GM12878 (cell line): ENCODE results near the gene PPP4R3B.

ENCODE experiments used
- JUND ChIP-seq: IDR thresholded peaks from 2 replicates; pipeline ENCODE4 v1.6.1; 2012; ENCODE audit warnings: low read depth, mild to moderate bottlenecking, low read length, improper control_type of control experiment, moderate library complexity
- POLR2A ChIP-seq: IDR thresholded peaks from 2 replicates; pipeline ENCODE4 v1.6.1; 2011; ENCODE audit warnings: low read depth, mild to moderate bottlenecking, low read length
- POLR2AphosphoS5 ChIP-seq: IDR thresholded peaks from 2 replicates; pipeline ENCODE4 v1.6.1; 2011; ENCODE audit warnings: mild to moderate bottlenecking, low read length, inconsistent platforms
- RAD21 ChIP-seq: IDR thresholded peaks from 2 replicates; pipeline ENCODE4 v1.6.1; 2011; ENCODE audit warnings: mild to moderate bottlenecking, low read depth, low read length, moderate library complexity; ENCODE audit not compliant: insufficient read depth
- SMAD1 ChIP-seq: fragments of 450-650 bp; IDR thresholded peaks from 2 replicates; pipeline ENCODE4 v1.6.1; 2018; ENCODE audit warnings: mild to moderate bottlenecking, low read depth; ENCODE audit not compliant: partially characterized antibody
- TF ChIP-seq, protein P1 (sequence below): IDR thresholded peaks from 2 replicates; pipeline ENCODE4 v1.6.1; 2011; ENCODE audit warnings: low read depth, low read length, improper control_type of control experiment, borderline replicate concordance
- TF ChIP-seq, protein P2 (sequence below): IDR thresholded peaks from 2 replicates; pipeline ENCODE4 v1.6.1; 2011; ENCODE audit warnings: low read depth, mild to moderate bottlenecking, low read length, moderate library complexity, borderline replicate concordance; ENCODE audit errors: extremely low read depth
- TF ChIP-seq, protein P3 (sequence below): IDR thresholded peaks from 2 replicates; pipeline ENCODE4 v1.6.1; 2012; ENCODE audit warnings: mild to moderate bottlenecking, low read depth, low read length
- TF ChIP-seq, protein P4 (sequence below), 3 experiments: IDR thresholded peaks in 2 of 3; conservative IDR thresholded peaks in 1 of 3; 2 replicates each; pipeline ENCODE4 v1.5.1; 2011; ENCODE audit warnings: low read depth in 3 of 3, low read length in 3 of 3, mild to moderate bottlenecking in 3 of 3, control low read depth in 2 of 3, moderate library complexity in 2 of 3, inconsistent platforms in 1 of 3, mixed read lengths in 1 of 3; ENCODE audit not compliant: control insufficient read depth in 2 of 3, insufficient read depth in 1 of 3; ENCODE audit errors: extremely low read depth in 1 of 3

DNA sequence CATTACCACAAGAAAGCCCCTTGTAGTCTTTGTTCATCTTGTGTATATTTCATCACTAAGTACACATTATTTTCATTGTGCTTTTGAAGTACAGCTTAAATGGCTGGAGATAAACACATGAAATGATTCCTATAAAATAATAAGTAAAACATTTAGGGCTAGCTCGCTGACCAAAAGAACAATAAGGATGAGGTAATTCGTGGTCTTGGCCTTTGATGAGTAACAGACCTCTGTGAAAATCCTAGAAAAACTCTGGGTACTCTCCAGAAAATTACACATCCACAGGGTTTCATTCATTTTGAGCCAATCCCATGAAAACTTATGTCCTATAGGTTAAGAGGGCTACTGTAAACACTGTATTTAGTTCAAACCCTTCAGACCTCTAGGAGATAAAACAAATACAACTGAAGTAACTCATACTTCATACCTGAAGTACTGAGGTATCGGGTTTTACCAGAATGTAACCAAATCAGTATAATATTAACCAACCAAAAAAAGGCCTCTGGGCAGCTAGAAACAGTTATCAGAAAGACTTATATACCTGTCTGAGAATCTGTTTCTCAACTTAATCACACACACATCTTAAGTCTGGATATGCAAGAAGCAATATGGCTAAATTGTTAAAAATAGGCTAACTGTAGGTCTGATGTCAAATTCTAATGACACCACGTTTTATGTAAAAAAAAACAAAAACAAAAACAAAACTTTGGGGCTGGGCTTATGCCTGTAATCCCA lies 66.9 kb downstream of the PPP4R3B start:
- TF ChIP-seq, protein P1, sequence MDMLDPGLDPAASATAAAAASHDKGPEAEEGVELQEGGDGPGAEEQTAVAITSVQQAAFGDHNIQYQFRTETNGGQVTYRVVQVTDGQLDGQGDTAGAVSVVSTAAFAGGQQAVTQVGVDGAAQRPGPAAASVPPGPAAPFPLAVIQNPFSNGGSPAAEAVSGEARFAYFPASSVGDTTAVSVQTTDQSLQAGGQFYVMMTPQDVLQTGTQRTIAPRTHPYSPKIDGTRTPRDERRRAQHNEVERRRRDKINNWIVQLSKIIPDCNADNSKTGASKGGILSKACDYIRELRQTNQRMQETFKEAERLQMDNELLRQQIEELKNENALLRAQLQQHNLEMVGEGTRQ, result no peak
- no peak for TF ChIP-seq POLR2AphosphoS5
- TF ChIP-seq, protein P2, sequence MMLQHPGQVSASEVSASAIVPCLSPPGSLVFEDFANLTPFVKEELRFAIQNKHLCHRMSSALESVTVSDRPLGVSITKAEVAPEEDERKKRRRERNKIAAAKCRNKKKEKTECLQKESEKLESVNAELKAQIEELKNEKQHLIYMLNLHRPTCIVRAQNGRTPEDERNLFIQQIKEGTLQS, result no peak
- TF ChIP-seq POLR2A, result no peak
- TF ChIP-seq JUND, result no peak
- TF ChIP-seq, protein P3, sequence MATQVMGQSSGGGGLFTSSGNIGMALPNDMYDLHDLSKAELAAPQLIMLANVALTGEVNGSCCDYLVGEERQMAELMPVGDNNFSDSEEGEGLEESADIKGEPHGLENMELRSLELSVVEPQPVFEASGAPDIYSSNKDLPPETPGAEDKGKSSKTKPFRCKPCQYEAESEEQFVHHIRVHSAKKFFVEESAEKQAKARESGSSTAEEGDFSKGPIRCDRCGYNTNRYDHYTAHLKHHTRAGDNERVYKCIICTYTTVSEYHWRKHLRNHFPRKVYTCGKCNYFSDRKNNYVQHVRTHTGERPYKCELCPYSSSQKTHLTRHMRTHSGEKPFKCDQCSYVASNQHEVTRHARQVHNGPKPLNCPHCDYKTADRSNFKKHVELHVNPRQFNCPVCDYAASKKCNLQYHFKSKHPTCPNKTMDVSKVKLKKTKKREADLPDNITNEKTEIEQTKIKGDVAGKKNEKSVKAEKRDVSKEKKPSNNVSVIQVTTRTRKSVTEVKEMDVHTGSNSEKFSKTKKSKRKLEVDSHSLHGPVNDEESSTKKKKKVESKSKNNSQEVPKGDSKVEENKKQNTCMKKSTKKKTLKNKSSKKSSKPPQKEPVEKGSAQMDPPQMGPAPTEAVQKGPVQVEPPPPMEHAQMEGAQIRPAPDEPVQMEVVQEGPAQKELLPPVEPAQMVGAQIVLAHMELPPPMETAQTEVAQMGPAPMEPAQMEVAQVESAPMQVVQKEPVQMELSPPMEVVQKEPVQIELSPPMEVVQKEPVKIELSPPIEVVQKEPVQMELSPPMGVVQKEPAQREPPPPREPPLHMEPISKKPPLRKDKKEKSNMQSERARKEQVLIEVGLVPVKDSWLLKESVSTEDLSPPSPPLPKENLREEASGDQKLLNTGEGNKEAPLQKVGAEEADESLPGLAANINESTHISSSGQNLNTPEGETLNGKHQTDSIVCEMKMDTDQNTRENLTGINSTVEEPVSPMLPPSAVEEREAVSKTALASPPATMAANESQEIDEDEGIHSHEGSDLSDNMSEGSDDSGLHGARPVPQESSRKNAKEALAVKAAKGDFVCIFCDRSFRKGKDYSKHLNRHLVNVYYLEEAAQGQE, result no peak
- TF ChIP-seq, protein P4, sequence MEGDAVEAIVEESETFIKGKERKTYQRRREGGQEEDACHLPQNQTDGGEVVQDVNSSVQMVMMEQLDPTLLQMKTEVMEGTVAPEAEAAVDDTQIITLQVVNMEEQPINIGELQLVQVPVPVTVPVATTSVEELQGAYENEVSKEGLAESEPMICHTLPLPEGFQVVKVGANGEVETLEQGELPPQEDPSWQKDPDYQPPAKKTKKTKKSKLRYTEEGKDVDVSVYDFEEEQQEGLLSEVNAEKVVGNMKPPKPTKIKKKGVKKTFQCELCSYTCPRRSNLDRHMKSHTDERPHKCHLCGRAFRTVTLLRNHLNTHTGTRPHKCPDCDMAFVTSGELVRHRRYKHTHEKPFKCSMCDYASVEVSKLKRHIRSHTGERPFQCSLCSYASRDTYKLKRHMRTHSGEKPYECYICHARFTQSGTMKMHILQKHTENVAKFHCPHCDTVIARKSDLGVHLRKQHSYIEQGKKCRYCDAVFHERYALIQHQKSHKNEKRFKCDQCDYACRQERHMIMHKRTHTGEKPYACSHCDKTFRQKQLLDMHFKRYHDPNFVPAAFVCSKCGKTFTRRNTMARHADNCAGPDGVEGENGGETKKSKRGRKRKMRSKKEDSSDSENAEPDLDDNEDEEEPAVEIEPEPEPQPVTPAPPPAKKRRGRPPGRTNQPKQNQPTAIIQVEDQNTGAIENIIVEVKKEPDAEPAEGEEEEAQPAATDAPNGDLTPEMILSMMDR (IDR thresholded peaks at IDR 0.05 in 2 of 3, conservative IDR thresholded peaks at IDR 0.05 in 1 of 3; ENCODE audit: control insufficient read depth in 2 of 3, extremely low read depth in 1 of 3, insufficient read depth in 1 of 3, low read depth in 3 of 3, low read length in 3 of 3), result no peak
- TF ChIP-seq RAD21, result no peak
- TF ChIP-seq SMAD1, result no peak
